Peyer's patch (tissue), 4 donors: ENCODE results near the gene STEAP2. TPM values are rescaled to one million over a fixed set of nuclear protein-coding genes. Genes with fewer than 3 reads are reported as not detected.
A peak's percentile ranks its signal among the peaks of the same experiment; 100 is the strongest.

Experiments used
- DNase-seq, 3 donors: peaks; one replicate each; pipeline ENCODE4 v3.0.0-alpha.2; 2017 to 2019
- H3K27ac ChIP-seq, 4 donors: fragments of 200-600 bp; sonication (generic); one replicate each; pipeline ENCODE4 v1.5.1; 2016 to 2019
- H3K27me3 ChIP-seq, 2 donors: fragments of 200-600 bp; sonication (generic); one replicate each; pipeline ENCODE4 v1.5.1; 2019
- H3K36me3 ChIP-seq, 3 donors: fragments of 200-600 bp; sonication (generic); one replicate each; pipeline ENCODE4 v1.5.1; 2016 to 2019
- H3K4me1 ChIP-seq, 4 donors: fragments of 200-600 bp; sonication (generic); one replicate each; pipeline ENCODE4 v1.5.1; 2016 to 2019
- H3K4me3 ChIP-seq, 4 donors: fragments of 200-600 bp; sonication (generic); 1 replicate in 3 of 4; 2 replicates in 1 of 4; pipeline ENCODE4 v1.5.1; 2016 to 2019; ENCODE audit warnings: mild to moderate bottlenecking in 1 of 4
- H3K9me3 ChIP-seq, 4 donors: fragments of 200-600 bp; sonication (generic); one replicate each; pipeline ENCODE4 v1.5.1; 2016 to 2019; ENCODE audit warnings: mild to moderate bottlenecking in 1 of 4
- POLR2A ChIP-seq, 2 donors: fragments of 450-650 bp; IDR thresholded peaks; one replicate each; pipeline ENCODE4 v1.5.1; 2017; ENCODE audit warnings: antibody characterized with exemption in 2 of 2, mild to moderate bottlenecking in 2 of 2, moderate library complexity in 2 of 2
- total RNA-seq, 4 donors: library from RNA; depleted of rRNA; stranded (reverse); fragments of >200 nt; gene quantifications; one replicate each; pipeline ENCODE4 v1.1.0, GENCODE V29; 2016
- TF ChIP-seq, protein P1 (sequence below), 6 experiments: fragments of 450-650 bp in 4 of 6; fragments of 200-600 bp in 2 of 6; sonication (generic) in 1 of 6; IDR thresholded peaks; one replicate each; pipeline ENCODE4 v1.5.1; 2017 to 2019; ENCODE audit warnings: antibody characterized with exemption in 6 of 6, mild to moderate bottlenecking in 3 of 6, moderate library complexity in 1 of 6

The STEAP2 gene
- total RNA-seq, 4 donors from 2014 or later = 8.3 to 22.4 (median 17.4) TPM

- peaks cover 0 to 4% (median 0%) of the 10 kb centered on the region in 3 donors for H3K36me3 ChIP-seq
- peak overlapping the region in 3 of 4 donors; percentile 8 to 38 (median 32) for H3K4me3 ChIP-seq
- H3K27me3 ChIP-seq = no peaks in the 10 kb centered on the region
- peak; percentile 48 to 65 for TF ChIP-seq POLR2A (IDR thresholded peaks at IDR 0.05)
- TF ChIP-seq, protein P1, sequence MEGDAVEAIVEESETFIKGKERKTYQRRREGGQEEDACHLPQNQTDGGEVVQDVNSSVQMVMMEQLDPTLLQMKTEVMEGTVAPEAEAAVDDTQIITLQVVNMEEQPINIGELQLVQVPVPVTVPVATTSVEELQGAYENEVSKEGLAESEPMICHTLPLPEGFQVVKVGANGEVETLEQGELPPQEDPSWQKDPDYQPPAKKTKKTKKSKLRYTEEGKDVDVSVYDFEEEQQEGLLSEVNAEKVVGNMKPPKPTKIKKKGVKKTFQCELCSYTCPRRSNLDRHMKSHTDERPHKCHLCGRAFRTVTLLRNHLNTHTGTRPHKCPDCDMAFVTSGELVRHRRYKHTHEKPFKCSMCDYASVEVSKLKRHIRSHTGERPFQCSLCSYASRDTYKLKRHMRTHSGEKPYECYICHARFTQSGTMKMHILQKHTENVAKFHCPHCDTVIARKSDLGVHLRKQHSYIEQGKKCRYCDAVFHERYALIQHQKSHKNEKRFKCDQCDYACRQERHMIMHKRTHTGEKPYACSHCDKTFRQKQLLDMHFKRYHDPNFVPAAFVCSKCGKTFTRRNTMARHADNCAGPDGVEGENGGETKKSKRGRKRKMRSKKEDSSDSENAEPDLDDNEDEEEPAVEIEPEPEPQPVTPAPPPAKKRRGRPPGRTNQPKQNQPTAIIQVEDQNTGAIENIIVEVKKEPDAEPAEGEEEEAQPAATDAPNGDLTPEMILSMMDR (IDR thresholded peaks at IDR 0.05) = no peak
- peak overlapping the region in 3 of 4 donors; percentile 34 to 66 (median 62) for H3K27ac ChIP-seq
- H3K4me1 ChIP-seq = no peaks in the 10 kb centered on the region
- DNase-seq = no peak
- no peaks in the 10 kb centered on the region for H3K9me3 ChIP-seq
Observed at GRCh38 chr7:90229682-90230081, 18.1 kb downstream of the STEAP2 start.

GRCh38 chr7:90230834-90231233 lies 19.3 kb downstream of the STEAP2 start:
- Histone ChIP-seq H3K4me3 (peak overlapping the region in 2 of 4 donors; percentile 19 to 32), H3K27ac (peak overlapping the region in 3 of 4 donors; percentile 34 to 66 (median 47)), H3K27me3 (no peaks in the 10 kb centered on the region), H3K9me3 (no peaks in the 10 kb centered on the region), H3K36me3 (peaks cover 0 to 4% (median 0%) of the 10 kb centered on the region in 3 donors), H3K4me1 (no peaks in the 10 kb centered on the region)
- no peak for DNase-seq
- TF ChIP-seq POLR2A (IDR thresholded peaks at IDR 0.05) = no peak
- TF ChIP-seq, protein P1 (IDR thresholded peaks at IDR 0.05) = no peak

DNA sequence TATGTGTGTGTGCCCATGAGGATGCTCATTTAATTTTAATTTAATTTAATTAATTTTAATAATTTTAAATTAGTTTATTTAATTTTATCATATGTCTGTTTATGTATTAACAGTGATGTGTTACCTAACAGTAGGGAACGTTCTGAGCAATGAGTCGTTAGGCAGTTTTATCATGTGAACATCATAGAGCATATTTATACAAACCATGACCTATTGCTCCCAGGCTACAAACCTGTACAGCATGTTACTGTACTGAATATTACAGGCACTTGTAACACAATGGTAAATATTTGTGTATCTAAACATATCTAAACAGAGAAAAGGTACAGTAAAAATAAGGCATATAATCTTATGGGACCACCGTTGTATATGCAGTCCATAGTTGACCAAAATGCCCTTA lies 19.8 kb downstream of the STEAP2 start:
- Histone ChIP-seq H3K27me3 (no peaks in the 10 kb centered on the region), H3K27ac (peak overlapping the region in 1 of 4 donors; percentile 66), H3K36me3 (peaks cover 0 to 4% (median 0%) of the 10 kb centered on the region in 3 donors), H3K4me1 (no peaks in the 10 kb centered on the region), H3K4me3 (peak overlapping the region in 2 of 4 donors; percentile 28 to 32), H3K9me3 (no peaks in the 10 kb centered on the region)
- TF ChIP-seq, protein P1 (IDR thresholded peaks at IDR 0.05) = no peak
- no peak for TF ChIP-seq POLR2A (IDR thresholded peaks at IDR 0.05)
- DNase-seq = no peak

DNA sequence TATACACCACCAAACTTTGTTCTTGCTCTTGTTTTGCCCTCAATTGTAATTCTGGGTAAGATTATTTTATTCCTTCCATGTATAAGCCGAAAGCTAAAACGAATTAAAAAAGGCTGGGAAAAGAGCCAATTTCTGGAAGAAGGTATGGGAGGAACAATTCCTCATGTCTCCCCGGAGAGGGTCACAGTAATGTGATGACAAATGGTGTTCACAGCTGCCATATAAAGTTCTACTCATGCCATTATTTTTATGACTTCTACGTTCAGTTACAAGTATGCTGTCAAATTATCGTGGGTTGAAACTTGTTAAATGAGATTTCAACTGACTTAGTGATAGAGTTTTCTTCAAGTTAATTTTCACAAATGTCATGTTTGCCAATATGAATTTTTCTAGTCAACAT lies 20.9 kb downstream of the STEAP2 start:
- Histone ChIP-seq H3K9me3 (no peaks in the 10 kb centered on the region), H3K4me3 (peak overlapping the region in 1 of 4 donors; percentile 32), H3K27ac (no peak overlapping the region), H3K27me3 (no peaks in the 10 kb centered on the region), H3K36me3 (no peaks in the 10 kb centered on the region), H3K4me1 (no peaks in the 10 kb centered on the region)
- DNase-seq = no peak
- TF ChIP-seq, protein P1 (IDR thresholded peaks at IDR 0.05) = no peak
- TF ChIP-seq POLR2A (IDR thresholded peaks at IDR 0.05) = no peak

- H3K27me3 ChIP-seq = no peaks in the 10 kb centered on the region
- no peak overlapping the region for H3K4me3 ChIP-seq
- peak overlapping the region in 1 of 4 donors; percentile 47 for H3K27ac ChIP-seq
- no peaks in the 10 kb centered on the region for H3K4me1 ChIP-seq
- no peaks in the 10 kb centered on the region for H3K9me3 ChIP-seq
- DNase-seq = no peak
- no peaks in the 10 kb centered on the region for H3K36me3 ChIP-seq
- no peak for TF ChIP-seq POLR2A (IDR thresholded peaks at IDR 0.05)
- TF ChIP-seq, protein P1 (IDR thresholded peaks at IDR 0.05) = no peak
Observed at GRCh38 chr7:90233569-90233968, 22.0 kb downstream of the STEAP2 start.
